ENCODE data around the gene KLHL29.

GRCh38 chr2:23426263-23426905 lies 41.4 kb downstream of the KLHL29 start:
- TF ChIP-seq CTCF (IDR thresholded peaks at IDR 0.05) (no peak), POLR2A (IDR thresholded peaks at IDR 0.05) (no peak)
